CD14-positive monocyte (primary cell): ENCODE results near the gene SLCO2A1. TPM values are rescaled to one million over a fixed set of nuclear protein-coding genes. Genes with fewer than 3 reads are reported as not detected.

ENCODE experiments used
- DNase-seq, 3 donors: peaks; one replicate each; pipeline ENCODE4 v3.0.0-alpha.2; 2011 to 2022
- H2AFZ ChIP-seq: 2 replicates; pipeline ENCODE4 v1.6.0; 2012; ENCODE audit warnings: mild to moderate bottlenecking, low read depth, low read length, inconsistent platforms; ENCODE audit not compliant: insufficient read depth, poor library complexity, severe bottlenecking
- H3K27ac ChIP-seq, 2 donors: 1 replicate in 1 of 2; 2 replicates in 1 of 2; pipeline ENCODE4 v1.5.1; 2012 to 2013; ENCODE audit warnings: low read length in 2 of 2, control low read depth in 1 of 2, inconsistent platforms in 1 of 2, low read depth in 1 of 2, mild to moderate bottlenecking in 1 of 2
- H3K27me3 ChIP-seq, 2 donors: one replicate each; pipeline versions ENCODE4 v1.6.0 to v1.6.1; 2011 to 2013; ENCODE audit warnings: low read length in 2 of 2; ENCODE audit not compliant: control insufficient read depth in 2 of 2, insufficient read depth in 2 of 2
- H3K36me3 ChIP-seq, 2 donors: replicated peaks in 1 of 2; 1 replicate in 1 of 2; 2 replicates in 1 of 2; pipeline versions ENCODE4 v1.5.1 to v1.6.1; 2012 to 2013; ENCODE audit warnings: low read length in 2 of 2, control low read depth in 1 of 2, inconsistent platforms in 1 of 2, mild to moderate bottlenecking in 1 of 2; ENCODE audit not compliant: insufficient read depth in 2 of 2, control insufficient read depth in 1 of 2
- H3K4me1 ChIP-seq, 2 donors: 1 replicate in 1 of 2; 2 replicates in 1 of 2; pipeline versions ENCODE4 v1.5.1 to v1.6.1; 2012 to 2013; ENCODE audit warnings: low read length in 2 of 2, control low read depth in 1 of 2, inconsistent platforms in 1 of 2, mild to moderate bottlenecking in 1 of 2, moderate library complexity in 1 of 2; ENCODE audit not compliant: insufficient read depth in 2 of 2, control insufficient read depth in 1 of 2
- H3K4me2 ChIP-seq: replicated peaks from 2 replicates; pipeline ENCODE3; 2012; ENCODE audit warnings: low read length, moderate library complexity, mild to moderate bottlenecking; ENCODE audit not compliant: poor library complexity, severe bottlenecking; ENCODE audit errors: extremely low read depth
- H3K4me3 ChIP-seq, 3 experiments: fragments of 200-600 bp in 1 of 3; sonication (generic) in 1 of 3; replicated peaks in 1 of 3; 1 replicate in 2 of 3; 2 replicates in 1 of 3; pipeline ENCODE4 v1.5.1; 2011 to 2013; ENCODE audit warnings: low read length in 3 of 3, mild to moderate bottlenecking in 3 of 3, control low read depth in 2 of 3, low read depth in 2 of 3, inconsistent platforms in 1 of 3, moderate library complexity in 1 of 3
- H3K79me2 ChIP-seq: 2 replicates; pipeline ENCODE4 v1.6.0; 2012; ENCODE audit warnings: mild to moderate bottlenecking, control low read depth, inconsistent platforms, low read length, moderate library complexity; ENCODE audit not compliant: insufficient read depth
- H3K9ac ChIP-seq: 2 replicates; pipeline ENCODE4 v1.6.0; 2017; ENCODE audit warnings: low read length, mild to moderate bottlenecking; ENCODE audit not compliant: insufficient read depth, poor library complexity, severe bottlenecking
- H3K9me3 ChIP-seq, 2 donors: replicated peaks in 1 of 2; 1 replicate in 1 of 2; 2 replicates in 1 of 2; pipeline versions ENCODE4 v1.5.1 to v1.6.1; 2012 to 2013; ENCODE audit warnings: low read length in 2 of 2, control low read depth in 1 of 2; ENCODE audit not compliant: control insufficient read depth in 1 of 2, insufficient read depth in 1 of 2
- H4K20me1 ChIP-seq: 2 replicates; pipeline ENCODE4 v1.6.0; 2012; ENCODE audit warnings: mild to moderate bottlenecking, low read length, control low read depth, moderate library complexity; ENCODE audit not compliant: insufficient read depth
- H3K27ac Mint-ChIP-seq, 7 donors: one replicate each; pipeline ENCODE4 v1.8.0; 2020; ENCODE audit warnings: mild to moderate bottlenecking in 7 of 7, mixed read lengths in 7 of 7, moderate library complexity in 6 of 7, inconsistent platforms in 2 of 7
- H3K27me3 Mint-ChIP-seq, 3 donors: one replicate each; pipeline ENCODE4 v1.8.0; 2021 to 2022; ENCODE audit warnings: low read depth in 3 of 3, mild to moderate bottlenecking in 3 of 3, mixed read lengths in 3 of 3, moderate library complexity in 3 of 3, inconsistent platforms in 1 of 3
- H3K36me3 Mint-ChIP-seq, 2 donors: one replicate each; pipeline ENCODE4 v1.8.0; 2020; ENCODE audit warnings: mixed read lengths in 2 of 2, inconsistent platforms in 1 of 2, mild to moderate bottlenecking in 1 of 2
- H3K4me1 Mint-ChIP-seq: one replicate; pipeline ENCODE4 v1.8.0; 2020; ENCODE audit warnings: mild to moderate bottlenecking, mixed read lengths
- H3K4me3 Mint-ChIP-seq, 2 donors: one replicate each; pipeline ENCODE4 v1.8.0; 2020; ENCODE audit warnings: mild to moderate bottlenecking in 2 of 2, mixed read lengths in 2 of 2, moderate library complexity in 1 of 2
- H3K9me3 Mint-ChIP-seq, 7 donors: one replicate each; pipeline ENCODE4 v1.8.0; 2020 to 2022; ENCODE audit warnings: mixed read lengths in 7 of 7, mild to moderate bottlenecking in 6 of 7, moderate library complexity in 6 of 7, inconsistent platforms in 2 of 7
- CTCF ChIP-seq: fragments of 200-600 bp; IDR thresholded peaks from one replicate; pipeline ENCODE4 v1.8.0; 2022; ENCODE audit warnings: antibody characterized with exemption, mild to moderate bottlenecking
- WGBS: methylation state at CpG from one replicate; pipeline ENCODE4 v1.1.5; 2013; ENCODE audit warnings: missing lambda C conversion rate; ENCODE audit not compliant: insufficient coverage; 5-methylcytosine and 5-hydroxymethylcytosine counted together
- intact Hi-C, 2 donors: fragments of 100-400 bp; cut with micrococcal nuclease; formaldehyde crosslinking; loops; one replicate each; pipeline versions ENCODE4 v1.15.0 to v1.15.1; 2023
- polyA plus RNA-seq, 3 donors: library from polyadenylated mRNA; depleted of rRNA in 1 of 3; unstranded in 2 of 3; stranded (reverse) in 1 of 3; fragments of 300-500 nt in 2 of 3; fragments of >200 nt in 1 of 3; fragmentation: Illumina TruSeq in 2 of 3; gene quantifications; 1 replicate in 2 of 3; 2 replicates in 1 of 3; pipeline ENCODE4 v1.2.3, GENCODE V29; 2012 to 2021

Gene SLCO2A1
- polyA plus RNA-seq, 3 donors = 0.12 TPM; not detected in 2

GRCh38 chr3:133948996-133949395 lies 80.7 kb downstream of the SLCO2A1 start:
- TF ChIP-seq CTCF = no peak
- no peak for DNase-seq
- no peaks in the 10 kb centered on the region for H3K4me1 ChIP-seq
- no peaks in the 10 kb centered on the region for H3K9me3 ChIP-seq
- H3K36me3 Mint-ChIP-seq = no peaks in the 10 kb centered on the region
- H3K4me1 Mint-ChIP-seq = peaks cover 4% of the 10 kb centered on the region
- H3K9ac ChIP-seq = no peak overlapping the region
- no peaks in the 10 kb centered on the region for H4K20me1 ChIP-seq
- WGBS = 98% methylated on average over 6 of the region's 7 CpGs
- H3K27ac ChIP-seq = no peak overlapping the region
- H3K27ac Mint-ChIP-seq = no peak overlapping the region
- no peak overlapping the region for H3K4me3 Mint-ChIP-seq
- no peak overlapping the region for H3K4me2 ChIP-seq
- intact Hi-C loops = no loop called here
- no peaks in the 10 kb centered on the region for H3K27me3 ChIP-seq
- H3K36me3 ChIP-seq = no peaks in the 10 kb centered on the region
- no peak overlapping the region for H3K4me3 ChIP-seq
- no peak overlapping the region for H2AFZ ChIP-seq
- no peaks in the 10 kb centered on the region for H3K79me2 ChIP-seq
- H3K27me3 Mint-ChIP-seq = peaks cover 0 to 5% (median 0%) of the 10 kb centered on the region in 3 donors
- H3K9me3 Mint-ChIP-seq = peaks cover 0 to 12% (median 0%) of the 10 kb centered on the region in 7 donors

GRCh38 chr3:133948131-133948810 lies 81.5 kb downstream of the SLCO2A1 start:
- no peaks in the 10 kb centered on the region for H3K36me3 ChIP-seq
- H3K4me1 ChIP-seq = no peaks in the 10 kb centered on the region
- H3K27me3 Mint-ChIP-seq = peaks cover 0 to 7% (median 0%) of the 10 kb centered on the region in 3 donors
- H3K9me3 Mint-ChIP-seq = peaks cover 0 to 12% (median 0%) of the 10 kb centered on the region in 7 donors
- no peak for TF ChIP-seq CTCF
- no peak overlapping the region for H3K4me3 Mint-ChIP-seq
- no peaks in the 10 kb centered on the region for H4K20me1 ChIP-seq
- intact Hi-C loops = no loop called here
- no peak for DNase-seq
- no peak overlapping the region for H3K27ac ChIP-seq
- H3K79me2 ChIP-seq = no peaks in the 10 kb centered on the region
- WGBS = 90% methylated on average over 7 of the region's 9 CpGs
- no peaks in the 10 kb centered on the region for H3K27me3 ChIP-seq
- H3K4me1 Mint-ChIP-seq = peaks cover 10% of the 10 kb centered on the region
- no peak overlapping the region for H3K4me2 ChIP-seq
- H3K9me3 ChIP-seq = no peaks in the 10 kb centered on the region
- H3K36me3 Mint-ChIP-seq = no peaks in the 10 kb centered on the region
- no peak overlapping the region for H3K4me3 ChIP-seq
- no peak overlapping the region for H3K9ac ChIP-seq
- H3K27ac Mint-ChIP-seq = no peak overlapping the region
- no peak overlapping the region for H2AFZ ChIP-seq
